Dedifferentiated amniotic fluid mesenchymal stem cell (primary cell): Measurements from ENCODE around the gene FGF19.

ENCODE experiments used
- DNase-seq: peaks from one replicate; pipeline ENCODE4 v3.0.0-alpha.2; 2016; ENCODE audit errors: extremely low spot score

FGF19 gene

DNA sequence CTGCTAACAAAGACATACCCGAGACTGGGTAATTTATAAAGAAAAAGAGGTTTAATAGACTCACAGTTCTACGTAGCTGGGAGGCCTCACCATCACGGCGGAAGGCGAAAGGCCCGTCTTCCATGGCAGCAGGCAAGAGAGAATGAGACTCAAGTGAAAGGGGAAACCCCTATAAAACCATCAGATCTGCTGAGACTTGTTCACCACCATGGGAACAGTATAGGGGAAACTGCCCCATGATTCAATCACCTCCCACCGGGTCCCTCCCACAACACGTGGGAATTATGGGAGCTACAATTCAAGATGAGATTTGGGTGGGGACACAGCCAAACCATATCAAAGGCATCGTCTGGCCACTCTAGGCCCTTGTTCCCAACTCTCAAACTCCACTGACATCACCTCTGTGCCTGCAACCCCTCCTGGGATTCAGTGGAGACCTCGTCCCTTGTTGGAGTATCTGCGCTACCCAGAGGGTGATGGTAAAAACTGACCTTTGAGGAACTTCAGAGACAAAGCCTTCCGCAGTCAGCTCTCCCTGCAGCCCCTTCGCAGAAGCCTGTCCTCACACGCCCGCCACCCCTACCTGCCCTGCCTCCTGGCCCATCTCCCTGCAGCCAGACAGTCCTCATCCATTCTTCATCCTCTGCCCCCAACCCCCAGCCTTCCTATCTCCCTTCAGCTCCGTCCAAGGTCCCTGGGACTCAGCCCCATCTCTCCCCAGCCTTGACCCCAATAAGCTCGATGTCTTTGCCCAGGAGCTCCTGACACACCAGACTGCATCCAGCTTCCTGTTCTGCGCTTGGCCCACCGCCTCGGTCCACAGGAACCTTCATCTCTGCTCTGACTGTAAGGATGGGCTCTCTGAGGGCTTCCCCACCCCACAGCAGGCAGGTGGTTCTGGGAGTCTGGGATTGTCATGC, 47.0 kb downstream of the FGF19 start:
- no peak for DNase-seq

DNA sequence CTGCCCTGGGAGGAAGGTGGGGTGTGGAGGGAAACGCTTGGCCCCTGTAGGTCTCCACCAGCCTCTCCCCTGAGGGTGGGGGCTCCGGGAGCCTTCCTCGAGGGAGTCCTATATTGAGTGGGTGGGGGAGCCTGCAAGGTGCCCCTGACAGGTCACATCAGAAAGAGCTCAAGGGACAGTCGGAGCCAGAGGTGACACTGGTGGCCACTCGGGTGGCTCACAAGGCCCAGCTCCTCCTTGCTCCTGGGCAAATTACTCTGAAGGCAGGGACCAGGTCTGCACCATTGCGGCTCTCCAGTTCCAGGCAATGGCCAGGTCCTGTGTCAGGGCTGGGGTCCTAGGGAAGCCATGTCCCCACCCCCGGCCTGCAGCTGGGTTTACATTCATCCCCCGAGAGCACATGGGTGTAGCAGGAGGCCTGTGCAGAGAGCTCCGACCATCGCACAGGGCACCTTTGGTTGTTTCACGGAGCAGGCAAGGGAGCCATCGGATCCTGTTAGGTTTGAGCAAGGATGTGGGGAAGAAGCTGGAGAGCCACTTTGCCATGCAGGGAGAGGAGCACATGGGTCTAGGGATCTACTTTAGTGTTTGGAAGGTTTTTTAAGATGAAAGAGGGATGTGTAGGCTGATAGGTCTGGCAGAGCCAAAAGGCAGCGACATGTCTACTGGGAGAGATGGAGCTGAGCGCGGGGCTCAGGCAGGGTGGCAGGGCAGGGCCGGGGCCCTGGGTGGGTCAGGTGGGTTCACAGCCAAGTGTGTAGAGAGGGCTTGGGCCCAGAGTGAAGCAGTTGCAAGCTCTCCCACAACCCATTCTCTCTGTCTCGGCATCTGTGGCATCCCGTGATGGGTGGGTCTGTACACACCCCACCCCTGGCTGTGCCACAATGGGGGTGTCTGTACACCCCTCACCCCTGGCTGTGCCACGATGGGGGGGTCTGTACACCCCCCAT, 48.1 kb downstream of the FGF19 start:
- no peak for DNase-seq

GRCh38 chr11:69654660-69655478, 49.0 kb downstream of the FGF19 start:
- DNase-seq = no peak

DNA sequence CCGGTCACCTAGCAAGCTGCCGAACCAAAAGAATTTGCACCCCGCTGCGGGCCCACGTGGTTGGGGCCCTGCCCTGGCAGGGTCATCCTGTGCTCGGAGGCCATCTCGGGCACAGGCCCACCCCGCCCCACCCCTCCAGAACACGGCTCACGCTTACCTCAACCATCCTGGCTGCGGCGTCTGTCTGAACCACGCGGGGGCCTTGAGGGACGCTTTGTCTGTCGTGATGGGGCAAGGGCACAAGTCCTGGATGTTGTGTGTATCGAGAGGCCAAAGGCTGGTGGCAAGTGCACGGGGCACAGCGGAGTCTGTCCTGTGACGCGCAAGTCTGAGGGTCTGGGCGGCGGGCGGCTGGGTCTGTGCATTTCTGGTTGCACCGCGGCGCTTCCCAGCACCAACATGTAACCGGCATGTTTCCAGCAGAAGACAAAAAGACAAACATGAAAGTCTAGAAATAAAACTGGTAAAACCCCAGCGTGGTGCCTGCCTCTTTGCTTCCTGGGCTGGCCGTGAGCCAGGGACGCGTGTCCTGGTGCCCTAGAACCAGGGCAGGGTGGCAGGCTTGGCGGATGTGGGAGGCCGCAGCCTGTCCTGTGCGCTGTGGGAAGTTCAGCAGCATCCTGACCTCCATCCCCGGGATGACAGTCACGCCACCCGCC, 49.7 kb downstream of the FGF19 start:
- no peak for DNase-seq

DNA sequence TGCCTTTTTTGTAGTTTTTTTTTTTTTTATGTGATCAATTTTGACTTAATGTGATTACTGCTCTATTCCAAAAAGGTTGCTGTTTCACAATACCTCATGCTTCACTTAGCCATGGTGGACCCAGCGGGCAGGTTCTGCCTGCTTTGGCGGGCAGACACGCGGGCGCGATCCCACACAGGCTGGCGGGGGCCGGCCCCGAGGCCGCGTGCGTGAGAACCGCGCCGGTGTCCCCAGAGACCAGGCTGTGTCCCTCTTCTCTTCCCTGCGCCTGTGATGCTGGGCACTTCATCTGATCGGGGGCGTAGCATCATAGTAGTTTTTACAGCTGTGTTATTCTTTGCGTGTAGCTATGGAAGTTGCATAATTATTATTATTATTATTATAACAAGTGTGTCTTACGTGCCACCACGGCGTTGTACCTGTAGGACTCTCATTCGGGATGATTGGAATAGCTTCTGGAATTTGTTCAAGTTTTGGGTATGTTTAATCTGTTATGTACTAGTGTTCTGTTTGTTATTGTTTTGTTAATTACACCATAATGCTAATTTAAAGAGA, 50.3 kb downstream of the FGF19 start:
- no peak for DNase-seq

DNA sequence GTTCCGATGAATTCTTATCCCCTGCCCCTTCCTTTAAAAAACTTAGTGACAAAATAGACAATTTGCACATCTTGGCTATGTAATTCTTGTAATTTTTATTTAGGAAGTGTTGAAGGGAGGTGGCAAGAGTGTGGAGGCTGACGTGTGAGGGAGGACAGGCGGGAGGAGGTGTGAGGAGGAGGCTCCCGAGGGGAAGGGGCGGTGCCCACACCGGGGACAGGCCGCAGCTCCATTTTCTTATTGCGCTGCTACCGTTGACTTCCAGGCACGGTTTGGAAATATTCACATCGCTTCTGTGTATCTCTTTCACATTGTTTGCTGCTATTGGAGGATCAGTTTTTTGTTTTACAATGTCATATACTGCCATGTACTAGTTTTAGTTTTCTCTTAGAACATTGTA, 50.8 kb downstream of the FGF19 start:
- no peak for DNase-seq

- no peak for DNase-seq
These were observed 51.8 kb downstream of the FGF19 start for GRCh38 chr11:69651834-69652620.

- no peak for DNase-seq
These were observed 52.9 kb downstream of the FGF19 start for GRCh38 chr11:69650832-69651344.

DNA sequence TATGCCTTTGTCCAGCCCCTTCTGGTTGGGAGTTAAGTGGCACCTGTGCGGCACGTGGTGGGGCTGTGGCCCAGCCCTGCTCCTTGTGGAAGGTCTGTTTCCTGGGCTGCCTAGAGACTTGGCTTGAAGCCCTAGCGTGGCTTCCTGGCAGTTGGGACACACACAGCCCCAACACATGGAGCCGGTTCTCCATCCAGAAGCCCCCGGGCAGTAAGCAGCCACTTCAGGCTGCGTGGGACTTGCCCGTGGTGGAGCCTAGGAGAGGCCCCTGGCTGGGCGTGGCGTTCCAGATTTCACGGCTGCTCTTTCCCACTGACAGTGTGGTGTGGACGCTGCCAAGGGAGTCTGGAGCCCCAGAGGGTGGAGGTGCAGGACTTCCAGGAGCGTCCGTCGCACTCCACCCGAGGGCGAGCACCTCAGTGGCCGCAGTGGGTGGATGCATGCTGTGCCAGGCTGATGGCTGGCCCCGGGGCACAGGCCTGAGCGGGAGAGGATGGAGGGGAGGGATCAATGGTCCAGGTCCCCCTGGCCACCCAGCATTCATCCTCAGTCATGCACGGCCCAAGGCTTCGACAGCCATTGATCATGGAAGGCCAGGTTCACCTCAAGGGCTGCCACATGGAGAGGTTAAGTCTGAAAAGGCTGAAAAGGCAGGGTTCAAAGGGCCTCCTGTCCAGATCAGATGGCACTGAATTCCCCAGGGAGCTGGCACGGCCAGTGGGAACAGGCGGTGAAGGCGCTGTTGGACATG, 53.6 kb downstream of the FGF19 start:
- no peak for DNase-seq

- no peak for DNase-seq
These were observed 54.3 kb downstream of the FGF19 start for GRCh38 chr11:69649576-69649900.

DNA sequence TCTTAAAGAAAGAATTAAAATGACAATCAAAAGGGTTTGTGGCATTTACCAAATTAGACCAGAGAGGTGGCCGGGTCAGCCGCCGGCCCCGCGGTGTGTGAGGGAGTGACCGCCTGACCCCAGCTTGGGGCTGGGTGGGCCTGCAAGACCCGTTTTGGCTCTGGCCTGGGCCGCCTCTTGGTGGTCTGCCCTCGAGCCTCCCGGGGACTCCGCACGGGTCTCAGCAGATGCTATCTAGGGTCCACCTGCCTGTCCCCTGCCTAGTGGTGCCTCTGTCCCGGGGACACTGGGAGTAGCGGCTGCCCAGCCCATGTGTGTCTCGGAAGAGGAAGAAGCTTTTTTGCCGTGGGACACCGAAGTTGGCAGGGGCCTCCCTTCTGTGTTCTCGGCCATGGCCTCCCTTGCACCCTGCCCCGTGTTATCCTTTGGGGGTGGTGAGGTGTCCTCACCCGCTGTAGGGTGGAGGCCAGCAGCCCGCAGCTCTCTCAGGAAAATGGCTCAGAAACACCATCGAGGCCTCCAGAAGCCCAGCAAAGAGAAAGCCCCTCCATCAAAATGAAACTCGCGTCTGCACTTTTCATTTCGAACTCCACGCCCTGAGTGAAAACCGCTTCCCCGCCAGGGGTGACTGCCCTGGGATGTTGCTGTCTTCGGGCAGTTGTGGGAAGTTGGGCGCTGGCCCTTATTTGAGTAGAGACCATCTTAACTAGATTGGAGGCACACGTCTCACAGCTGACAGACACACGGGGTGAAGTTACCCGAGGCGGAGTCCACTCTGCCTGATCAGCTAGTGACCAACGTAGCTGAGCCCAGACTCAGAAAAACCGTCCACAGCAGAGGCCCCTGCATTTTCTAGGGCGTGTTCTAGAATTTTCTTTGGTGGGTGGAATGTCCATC, 54.9 kb downstream of the FGF19 start:
- DNase-seq = no peak
